K562 (cell line): ENCODE data around the gene SLC25A21. TPM values are rescaled to one million over a fixed set of nuclear protein-coding genes. Genes with fewer than 3 reads are reported as not detected.

ENCODE experiments used
- BDP1 ChIP-seq: IDR thresholded peaks from 3 replicates; pipeline ENCODE4 v1.6.1; 2011; ENCODE audit not compliant: insufficient read length, insufficient read depth
- HLTF ChIP-seq: fragments of 450-650 bp; IDR thresholded peaks from 2 replicates; pipeline ENCODE4 v1.6.1; 2016
- HOXB6 ChIP-seq: fragments of 250-450 bp; sonication (Bioruptor Pico); IDR thresholded peaks from 2 replicates; pipeline ENCODE4 v1.5.1; 2022; ENCODE audit warnings: mild to moderate bottlenecking, borderline replicate concordance
- RBM17 ChIP-seq: fragments of 200-400 bp; formaldehyde crosslinking; IDR thresholded peaks from 2 replicates; pipeline ENCODE4 v1.6.1; 2017; ENCODE audit warnings: low read depth, mild to moderate bottlenecking, low read length, borderline replicate concordance
- TEAD4 ChIP-seq, 2 experiments: sonication (generic) in 1 of 2; formaldehyde crosslinking in 1 of 2; IDR thresholded peaks; 2 replicates each; pipeline versions ENCODE4 v1.6.1 to v1.8.0; 2012 to 2022; ENCODE audit warnings: borderline replicate concordance in 1 of 2, inconsistent platforms in 1 of 2, low read length in 1 of 2, mild to moderate bottlenecking in 1 of 2, missing genetic modification reagents in 1 of 2
- polyA plus RNA-seq, 8 experiments: library from polyadenylated mRNA; depleted of rRNA in 4 of 8; stranded (reverse) in 5 of 8; unstranded in 3 of 8; fragments of >200 nt; fragmentation: Nextera tagmentation in 2 of 8; fragmentation: Illumina TruSeq in 1 of 8; extraction: Ambion mirVana in 2 of 8; extraction: Trizol in 1 of 8; gene quantifications; 2 replicates each; pipeline versions ENCODE4 v1.2.1 to v1.2.3, GENCODE V29; 2011 to 2014; ENCODE audit warnings: inconsistent platforms in 1 of 8, missing spikeins in 1 of 8
- total RNA-seq, 7 experiments: library from RNA; depleted of rRNA in 6 of 7; stranded (reverse); fragments of >200 nt in 6 of 7; fragmentation: Illumina TruSeq in 2 of 7; extraction: Trizol in 2 of 7; gene quantifications; 2 replicates each; pipeline versions ENCODE4 v1.2.1 to v1.2.3, GENCODE V29; 2011 to 2021; ENCODE audit warnings: low replicate concordance in 1 of 7
- TF ChIP-seq, protein P1 (sequence below), 2 experiments: fragments of 450-650 bp; formaldehyde crosslinking in 1 of 2; IDR thresholded peaks; 2 replicates each; pipeline versions ENCODE4 v1.4.0 to v1.6.1; 2014 to 2020; ENCODE audit warnings: mild to moderate bottlenecking in 2 of 2, borderline replicate concordance in 1 of 2, low read depth in 1 of 2

SLC25A21 gene
- total and polyA plus RNA-seq, 9 of the 15 experiments (the other 6 are each of a cell fraction or from before 2014, with no cell fraction given) = 15.2 to 46.7 (median 28.7) TPM

- TF ChIP-seq, protein P1, sequence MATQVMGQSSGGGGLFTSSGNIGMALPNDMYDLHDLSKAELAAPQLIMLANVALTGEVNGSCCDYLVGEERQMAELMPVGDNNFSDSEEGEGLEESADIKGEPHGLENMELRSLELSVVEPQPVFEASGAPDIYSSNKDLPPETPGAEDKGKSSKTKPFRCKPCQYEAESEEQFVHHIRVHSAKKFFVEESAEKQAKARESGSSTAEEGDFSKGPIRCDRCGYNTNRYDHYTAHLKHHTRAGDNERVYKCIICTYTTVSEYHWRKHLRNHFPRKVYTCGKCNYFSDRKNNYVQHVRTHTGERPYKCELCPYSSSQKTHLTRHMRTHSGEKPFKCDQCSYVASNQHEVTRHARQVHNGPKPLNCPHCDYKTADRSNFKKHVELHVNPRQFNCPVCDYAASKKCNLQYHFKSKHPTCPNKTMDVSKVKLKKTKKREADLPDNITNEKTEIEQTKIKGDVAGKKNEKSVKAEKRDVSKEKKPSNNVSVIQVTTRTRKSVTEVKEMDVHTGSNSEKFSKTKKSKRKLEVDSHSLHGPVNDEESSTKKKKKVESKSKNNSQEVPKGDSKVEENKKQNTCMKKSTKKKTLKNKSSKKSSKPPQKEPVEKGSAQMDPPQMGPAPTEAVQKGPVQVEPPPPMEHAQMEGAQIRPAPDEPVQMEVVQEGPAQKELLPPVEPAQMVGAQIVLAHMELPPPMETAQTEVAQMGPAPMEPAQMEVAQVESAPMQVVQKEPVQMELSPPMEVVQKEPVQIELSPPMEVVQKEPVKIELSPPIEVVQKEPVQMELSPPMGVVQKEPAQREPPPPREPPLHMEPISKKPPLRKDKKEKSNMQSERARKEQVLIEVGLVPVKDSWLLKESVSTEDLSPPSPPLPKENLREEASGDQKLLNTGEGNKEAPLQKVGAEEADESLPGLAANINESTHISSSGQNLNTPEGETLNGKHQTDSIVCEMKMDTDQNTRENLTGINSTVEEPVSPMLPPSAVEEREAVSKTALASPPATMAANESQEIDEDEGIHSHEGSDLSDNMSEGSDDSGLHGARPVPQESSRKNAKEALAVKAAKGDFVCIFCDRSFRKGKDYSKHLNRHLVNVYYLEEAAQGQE (IDR thresholded peaks at IDR 0.05; ENCODE audit: borderline replicate concordance) = no peak
- TF ChIP-seq, protein P1 (CRISPR knock-in tag; IDR thresholded peaks at IDR 0.05; ENCODE audit: low read depth) = no peak
- TF ChIP-seq RBM17 = no peak
- no peak for TF ChIP-seq HLTF
- no peak for TF ChIP-seq HOXB6 (CRISPR knock-in tag)
- TF ChIP-seq BDP1 = no peak
- TF ChIP-seq TEAD4 (IDR thresholded peaks at IDR 0.05; ENCODE audit: low read length) = no peak
- no peak for TF ChIP-seq TEAD4 (CRISPR knock-in tag; IDR thresholded peaks at IDR 0.05; ENCODE audit: borderline replicate concordance)
Observed at GRCh38 chr14:37198907-37199306, 26.5 kb upstream of the SLC25A21 start (continued).
